Karpas-422 (cell line): Measurements from ENCODE around the gene DRD3. TPM values are rescaled to one million over a fixed set of nuclear protein-coding genes. Genes with fewer than 3 reads are reported as not detected.

Source experiments
- DNase-seq: peaks from one replicate; pipeline ENCODE4 v3.0.0-alpha.2; 2015
- H2AFZ ChIP-seq: fragments of 200-600 bp; sonication (generic); 2 replicates; pipeline ENCODE4 v1.6.1; 2014; ENCODE audit warnings: antibody characterized with exemption, low read length, mixed read lengths
- H3K27ac ChIP-seq: fragments of 200-600 bp; sonication (generic); 2 replicates; pipeline ENCODE4 v1.5.1; 2014; ENCODE audit warnings: mild to moderate bottlenecking, low read length, moderate library complexity
- H3K27me3 ChIP-seq: fragments of 200-600 bp; sonication (generic); 2 replicates; pipeline ENCODE4 v1.6.1; 2014; ENCODE audit warnings: low read length, mixed read lengths
- H3K36me3 ChIP-seq: fragments of 200-600 bp; sonication (generic); 2 replicates; pipeline ENCODE4 v1.6.1; 2014; ENCODE audit warnings: low read length, mixed read lengths; ENCODE audit not compliant: insufficient read depth
- H3K4me1 ChIP-seq: fragments of 200-600 bp; sonication (generic); 2 replicates; pipeline ENCODE4 v1.6.1; 2014; ENCODE audit warnings: mild to moderate bottlenecking, low read length, mixed read lengths
- H3K4me2 ChIP-seq: fragments of 200-600 bp; sonication (generic); 2 replicates; pipeline ENCODE4 v1.6.1; 2014; ENCODE audit warnings: low read length, low read depth, mild to moderate bottlenecking; ENCODE audit not compliant: poor library complexity, severe bottlenecking
- H3K4me3 ChIP-seq: fragments of 200-600 bp; sonication (generic); 2 replicates; pipeline ENCODE4 v1.5.1; 2014; ENCODE audit warnings: mild to moderate bottlenecking, antibody characterized with exemption, low read length, mixed read lengths
- H3K79me2 ChIP-seq: fragments of 200-600 bp; sonication (generic); 2 replicates; pipeline ENCODE4 v1.6.1; 2014; ENCODE audit warnings: mild to moderate bottlenecking, low read length, mixed read lengths
- H3K9ac ChIP-seq: fragments of 200-600 bp; sonication (generic); 2 replicates; pipeline ENCODE4 v1.6.0; 2014; ENCODE audit warnings: low read length
- H3K9me2 ChIP-seq: fragments of 200-600 bp; sonication (generic), shearing (Covaris generic); replicated peaks from 2 replicates; pipeline ENCODE4 v1.6.0; 2014; ENCODE audit warnings: mild to moderate bottlenecking, low read length, moderate library complexity; ENCODE audit not compliant: insufficient read depth
- H3K9me3 ChIP-seq: fragments of 300-700, 200-600 bp; sonication (generic); 2 replicates; pipeline ENCODE4 v1.6.1; 2014; ENCODE audit warnings: low read length, mixed read lengths
- H4K20me1 ChIP-seq: fragments of 200-600 bp; sonication (generic); 2 replicates; pipeline ENCODE4 v1.6.1; 2014; ENCODE audit warnings: mild to moderate bottlenecking, antibody characterized with exemption, low read length, low read depth; ENCODE audit not compliant: insufficient read depth
- total RNA-seq: library from RNA; depleted of rRNA; stranded (reverse); fragments of >200 nt; shearing (Covaris generic); gene quantifications from 2 replicates; pipeline ENCODE4 v1.2.3, GENCODE V29; 2014; ENCODE audit warnings: low replicate concordance; rRNA removed

Gene DRD3
- total RNA-seq, 1 experiment from 2014 or later, result not detected

GRCh38 chr3:114079761-114080160, 99.1 kb downstream of the DRD3 start:
- Histone ChIP-seq H4K20me1 (no peaks in the 10 kb centered on the region), H2AFZ (no peak overlapping the region), H3K27me3 (no peaks in the 10 kb centered on the region), H3K27ac (no peak overlapping the region), H3K9ac (no peak overlapping the region), H3K4me2 (no peak overlapping the region), H3K9me2 (no peaks in the 10 kb centered on the region), H3K9me3 (no peaks in the 10 kb centered on the region), H3K36me3 (peaks cover 67% of the 10 kb centered on the region), H3K4me3 (no peak overlapping the region), H3K79me2 (peaks cover 3% of the 10 kb centered on the region; the same call in 1 of the 2 replicates), H3K4me1 (no peaks in the 10 kb centered on the region)
- no peak for DNase-seq

GRCh38 chr3:114078126-114078525, 100.7 kb downstream of the DRD3 start:
- Histone ChIP-seq H4K20me1 (no peaks in the 10 kb centered on the region), H3K9ac (no peak overlapping the region), H3K4me1 (no peaks in the 10 kb centered on the region), H3K27me3 (no peaks in the 10 kb centered on the region), H3K9me2 (no peaks in the 10 kb centered on the region), H3K9me3 (no peaks in the 10 kb centered on the region), H2AFZ (no peak overlapping the region), H3K36me3 (peaks cover 73% of the 10 kb centered on the region), H3K4me2 (no peak overlapping the region), H3K27ac (no peak overlapping the region), H3K79me2 (peaks cover 5% of the 10 kb centered on the region), H3K4me3 (no peak overlapping the region)
- DNase-seq, result no peak

Other genes with a start within 250 kb of the DRD3 start
- 32.1 and 35.6 TPM in 2 replicates for gene ZDHHC23, start 231.0 kb downstream of the DRD3 start, total RNA-seq
- gene CCDC191, start 122.5 kb downstream of the DRD3 start, total RNA-seq, result 2.8 and 9.4 TPM in 2 replicates
- gene QTRT2, start 122.3 kb downstream of the DRD3 start, total RNA-seq, result 27.1 and 56.9 TPM in 2 replicates
- gene ZNF80, start 58.5 kb upstream of the DRD3 start, total RNA-seq, result not detected in 2 replicates
- 1.2 and 3.3 TPM in 2 replicates for gene TIGIT, start 115.0 kb upstream of the DRD3 start, total RNA-seq